ENCODE measurements around the gene FGFRL1.
A peak's percentile ranks its signal among the peaks of the same experiment; 100 is the strongest.
"Not testable (repeated sequence)": the region's sequence is repeated elsewhere in the genome, so short reads cannot be mapped to it uniquely, and the experiment has no call there.

The FGFRL1 gene

GRCh38 chr4:1042352-1043055 lies 31.1 kb downstream of the FGFRL1 start:
- no peak for DNase-seq (ENCODE audit: low read depth)
- no peak overlapping the region for H3K4me3 ChIP-seq (ENCODE audit: control insufficient read depth, low read depth, low read length)
- TF ChIP-seq CTCF (conservative IDR thresholded peaks at IDR 0.05; ENCODE audit: control insufficient read depth, insufficient read depth, low read depth, low read length) = no peak

- no peak overlapping the region for H3K4me3 ChIP-seq (ENCODE audit: control insufficient read depth, low read depth, low read length)
- DNase-seq (ENCODE audit: low read depth) = no peak
- TF ChIP-seq CTCF (conservative IDR thresholded peaks at IDR 0.05; ENCODE audit: control insufficient read depth, insufficient read depth, low read depth, low read length) = no peak
Measured at GRCh38 chr4:1043162-1043561, 31.7 kb downstream of the FGFRL1 start.

- H3K4me3 ChIP-seq (ENCODE audit: control insufficient read depth, low read depth, low read length) = peak overlapping the region; percentile 9
- no peak for TF ChIP-seq CTCF (conservative IDR thresholded peaks at IDR 0.05; ENCODE audit: control insufficient read depth, insufficient read depth, low read depth, low read length)
- DNase-seq (ENCODE audit: low read depth) = peak; percentile 100
Measured at GRCh38 chr4:1043651-1044468, 32.4 kb downstream of the FGFRL1 start.

GRCh38 chr4:1044469-1045192 lies 33.2 kb downstream of the FGFRL1 start:
- DNase-seq (ENCODE audit: low read depth) = peak; percentile 22
- H3K4me3 ChIP-seq (ENCODE audit: control insufficient read depth, low read depth, low read length) = no peak overlapping the region
- TF ChIP-seq CTCF (conservative IDR thresholded peaks at IDR 0.05; ENCODE audit: control insufficient read depth, insufficient read depth, low read depth, low read length) = no peak

- DNase-seq (ENCODE audit: low read depth) = no peak
- TF ChIP-seq CTCF (conservative IDR thresholded peaks at IDR 0.05; ENCODE audit: control insufficient read depth, insufficient read depth, low read depth, low read length) = no peak
- H3K4me3 ChIP-seq (ENCODE audit: control insufficient read depth, low read depth, low read length) = no peak overlapping the region
Measured at GRCh38 chr4:1045193-1045594, 33.8 kb downstream of the FGFRL1 start.

GRCh38 chr4:1045595-1046201 lies 34.3 kb downstream of the FGFRL1 start:
- H3K4me3 ChIP-seq (ENCODE audit: control insufficient read depth, low read depth, low read length) = no peak overlapping the region
- DNase-seq (ENCODE audit: low read depth) = no peak
- no peak for TF ChIP-seq CTCF (conservative IDR thresholded peaks at IDR 0.05; ENCODE audit: control insufficient read depth, insufficient read depth, low read depth, low read length)

- not testable (repeated sequence) for H3K4me3 ChIP-seq (ENCODE audit: control insufficient read depth, low read depth, low read length)
- peak; percentile 73 for DNase-seq (ENCODE audit: low read depth)
Measured at GRCh38 chr4:1046581-1047011, 35.2 kb downstream of the FGFRL1 start.
